A549 (cell line): ENCODE data around the gene CCR3. TPM values are rescaled to one million over a fixed set of nuclear protein-coding genes. Genes with fewer than 3 reads are reported as not detected.

Experiments used
- ATAC-seq, 2 experiments: fragments of 200-7000 bp in 1 of 2; fragments of >200 bp in 1 of 2; cut with Nextera tagmentation in 1 of 2; cut with Tn5 transposase in 1 of 2; 3 replicates each; pipeline versions ENCODE4 v1.8.0 to v1.9.1; 2018 to 2020; ENCODE audit warnings: mild to moderate bottlenecking in 1 of 2, moderate library complexity in 1 of 2
- CTCF ChIA-PET: fragments of 300-600 bp; sonication (Branson Sonifier 250); formaldehyde crosslinking; extraction: SDS; loops from one replicate; lab custom pipeline; 2021; ENCODE audit warnings: antibody characterized with exemption, inconsistent platforms; lab: Yijun Ruan, JAX
- POLR2A ChIA-PET: fragments of 350-600 bp; formaldehyde crosslinking; extraction: SDS; loops from one replicate; lab custom pipeline; 2021; ENCODE audit warnings: antibody characterized with exemption, inconsistent platforms; lab: Yijun Ruan, JAX
- DNase-seq, 2 experiments: peaks; one replicate each; pipeline versions ENCODE4 v3.0.0 to v3.0.0-alpha.2; 2011 to 2016; ENCODE audit warnings: low read depth in 1 of 2, low spot score in 1 of 2
- FAIRE-seq: peaks from 2 replicates; lab custom pipeline; 2011; peaks lifted over from hg19 to GRCh38; lab: Jason Lieb, UNC
- H3K27ac ChIP-seq, 2 experiments: fragments of >200 bp; sonication (Bioruptor Twin); formaldehyde crosslinking; 3 replicates each; pipeline ENCODE4 v1.5.1; 2016 to 2017
- H3K4me1 ChIP-seq: fragments of >200 bp; sonication (Bioruptor Twin); formaldehyde crosslinking; 3 replicates; pipeline ENCODE4 v1.6.1; 2016
- H3K4me2 ChIP-seq: fragments of >200 bp; sonication (Bioruptor Twin); formaldehyde crosslinking; 3 replicates; pipeline ENCODE4 v1.6.1; 2016
- H3K4me3 ChIP-seq: fragments of >200 bp; sonication (Bioruptor Twin); formaldehyde crosslinking; 3 replicates; pipeline ENCODE4 v1.5.1; 2016
- H3K9me3 ChIP-seq: fragments of >200 bp; sonication (Bioruptor Twin); formaldehyde crosslinking; 3 replicates; pipeline ENCODE4 v1.6.1; 2016
- BCL3 ChIP-seq: fragments of >200 bp; sonication (Bioruptor Twin); formaldehyde crosslinking; IDR thresholded peaks from 3 replicates; pipeline ENCODE4 v1.6.1; 2016
- BHLHE40 ChIP-seq: IDR thresholded peaks from 2 replicates; pipeline ENCODE4 v1.6.1; 2012; ENCODE audit warnings: low read depth, low read length, inconsistent platforms
- CEBPB ChIP-seq, 2 experiments: fragments of >200 bp in 1 of 2; sonication (Bioruptor Twin) in 1 of 2; formaldehyde crosslinking in 1 of 2; IDR thresholded peaks; 2 replicates each; pipeline ENCODE4 v1.6.1; 2012 to 2016
- CHD2 ChIP-seq: fragments of 150-350 bp; IDR thresholded peaks from 2 replicates; pipeline ENCODE4 v1.6.1; 2014; ENCODE audit warnings: low read length; ENCODE audit not compliant: partially characterized antibody
- E2F6 ChIP-seq: IDR thresholded peaks from 2 replicates; pipeline ENCODE4 v1.6.1; 2012; ENCODE audit warnings: low read depth, borderline replicate concordance
- EHF ChIP-seq: fragments of 250-450 bp; sonication (Bioruptor Pico); IDR thresholded peaks from 2 replicates; pipeline ENCODE4 v1.5.0; 2020; ENCODE audit warnings: mild to moderate bottlenecking
- EP300 ChIP-seq, 2 experiments: fragments of >200 bp; sonication (Bioruptor Twin); formaldehyde crosslinking; IDR thresholded peaks; 2 replicates in 1 of 2; 3 replicates in 1 of 2; pipeline ENCODE4 v1.6.1; 2016 to 2017
- FOSL2 ChIP-seq, 2 experiments: fragments of 450-650 bp in 1 of 2; fragments of >200 bp in 1 of 2; sonication (Bioruptor Twin) in 1 of 2; formaldehyde crosslinking; IDR thresholded peaks; 2 replicates each; pipeline versions ENCODE4 v1.5.0 to v1.6.1; 2016 to 2020; ENCODE audit warnings: mild to moderate bottlenecking in 1 of 2, moderate library complexity in 1 of 2
- HDAC2 ChIP-seq: fragments of 200-600 bp; sonication (generic); IDR thresholded peaks from 2 replicates; pipeline ENCODE4 v1.6.1; 2016
- HEYL ChIP-seq: fragments of 250-450 bp; sonication (Bioruptor Pico); IDR thresholded peaks from 2 replicates; pipeline ENCODE4 v1.8.0; 2021; ENCODE audit warnings: mild to moderate bottlenecking, moderate library complexity
- HOXA7 ChIP-seq: fragments of 250-450 bp; sonication (Bioruptor Pico); IDR thresholded peaks from 2 replicates; pipeline ENCODE4 v1.5.0; 2020; ENCODE audit warnings: mild to moderate bottlenecking, moderate library complexity
- HOXB13 ChIP-seq: fragments of 250-450 bp; sonication (Bioruptor Pico); IDR thresholded peaks from 2 replicates; pipeline ENCODE4 v1.5.0; 2020; ENCODE audit warnings: low read depth, mild to moderate bottlenecking, moderate library complexity
- JUN ChIP-seq, 2 experiments: fragments of >200 bp; sonication (Bioruptor Twin); formaldehyde crosslinking; IDR thresholded peaks; 2 replicates in 1 of 2; 3 replicates in 1 of 2; pipeline ENCODE4 v1.6.1; 2016 to 2017
- KDM1A ChIP-seq: fragments of 200-600 bp; sonication (generic); IDR thresholded peaks from 2 replicates; pipeline ENCODE4 v1.6.1; 2016; ENCODE audit warnings: low read depth, mild to moderate bottlenecking
- MAFK ChIP-seq: fragments of 450-650 bp; IDR thresholded peaks from 2 replicates; pipeline ENCODE4 v1.6.1; 2014; ENCODE audit not compliant: partially characterized antibody
- MYC ChIP-seq: IDR thresholded peaks from 2 replicates; pipeline ENCODE4 v1.6.1; 2012; ENCODE audit warnings: mild to moderate bottlenecking, inconsistent platforms, low read length, improper control_type of control experiment, borderline replicate concordance
- NFE2L2 ChIP-seq: fragments of 150-350 bp; conservative IDR thresholded peaks from 2 replicates; pipeline ENCODE4 v1.6.1; 2014; ENCODE audit warnings: low read length
- NR3C1 ChIP-seq: fragments of >200 bp; sonication (Bioruptor Twin); formaldehyde crosslinking; IDR thresholded peaks from 3 replicates; pipeline ENCODE4 v1.6.1; 2017
- PHF8 ChIP-seq: fragments of 200-600 bp; sonication (generic); IDR thresholded peaks from 2 replicates; pipeline ENCODE4 v1.6.1; 2016; ENCODE audit warnings: low read depth, mild to moderate bottlenecking, antibody characterized with exemption, moderate library complexity, borderline replicate concordance
- RARB ChIP-seq: fragments of 250-450 bp; sonication (Bioruptor Pico); IDR thresholded peaks from 2 replicates; pipeline ENCODE4 v1.8.0; 2021; ENCODE audit warnings: mild to moderate bottlenecking, moderate library complexity
- RFX5 ChIP-seq: fragments of 450-650 bp; IDR thresholded peaks from 2 replicates; pipeline ENCODE4 v1.7.1; 2014; ENCODE audit warnings: antibody characterized with exemption, mild to moderate bottlenecking, moderate library complexity
- RNF2 ChIP-seq: fragments of 200-600 bp; sonication (generic); IDR thresholded peaks from 2 replicates; pipeline ENCODE4 v1.6.1; 2016; ENCODE audit warnings: low read depth, mild to moderate bottlenecking, antibody characterized with exemption, moderate library complexity, borderline replicate concordance
- SMC3 ChIP-seq: fragments of >200 bp; sonication (Bioruptor Twin); formaldehyde crosslinking; IDR thresholded peaks from 3 replicates; pipeline ENCODE4 v1.6.1; 2018; ENCODE audit warnings: inconsistent platforms
- SREBF2 ChIP-seq: fragments of 450-650 bp; IDR thresholded peaks from 2 replicates; pipeline ENCODE4 v1.6.1; 2014; ENCODE audit warnings: mild to moderate bottlenecking, moderate library complexity
- TFCP2L1 ChIP-seq: fragments of 250-450 bp; sonication (Bioruptor Pico); IDR thresholded peaks from 2 replicates; pipeline ENCODE4 v1.5.0; 2021; ENCODE audit warnings: mild to moderate bottlenecking
- ZC3H11A ChIP-seq: fragments of 450-650 bp; IDR thresholded peaks from 2 replicates; pipeline ENCODE4 v1.6.1; 2014; ENCODE audit warnings: antibody characterized with exemption, mild to moderate bottlenecking
- ZSCAN20 ChIP-seq: fragments of 250-450 bp; sonication (Bioruptor Pico); IDR thresholded peaks from 2 replicates; pipeline ENCODE4 v1.8.0; 2022; ENCODE audit warnings: mild to moderate bottlenecking, moderate library complexity
- WGBS: methylation state at CpG from one replicate; pipeline ENCODE4 v1.1.6; 2017; ENCODE audit errors: missing lambda C conversion rate; 5-methylcytosine and 5-hydroxymethylcytosine counted together
- polyA plus RNA-seq, 4 experiments: library from polyadenylated mRNA; depleted of rRNA in 3 of 4; stranded (reverse); fragments of >200 nt; fragmentation: RNase III in 1 of 4; extraction: RNeasy Plus Mini Kit Qiagen cat#74134 plus additional on column Dnase treatment in 1 of 4; gene quantifications; 2 replicates in 3 of 4; 3 replicates in 1 of 4; pipeline ENCODE4 v1.2.3, GENCODE V29; 2011 to 2017
- TF ChIP-seq, protein P1 (sequence below): fragments of 250-450 bp; sonication (Bioruptor Pico); IDR thresholded peaks from 2 replicates; pipeline ENCODE4 v1.5.0; 2021; ENCODE audit warnings: mild to moderate bottlenecking, moderate library complexity, borderline replicate concordance
- TF ChIP-seq, protein P2 (sequence below): fragments of >200 bp; sonication (Bioruptor Twin); formaldehyde crosslinking; IDR thresholded peaks from 3 replicates; pipeline ENCODE4 v1.5.1; 2016

Gene CCR3
- polyA plus RNA-seq, 2 of the 4 experiments (the other 2 are of a cell fraction): not detected

- TF ChIP-seq PHF8: no peak
- TF ChIP-seq, all 56 proteins: peak for 0
Measured at GRCh38 chr3:46238386-46238785, 3.9 kb upstream of the CCR3 start (continued).

DNA sequence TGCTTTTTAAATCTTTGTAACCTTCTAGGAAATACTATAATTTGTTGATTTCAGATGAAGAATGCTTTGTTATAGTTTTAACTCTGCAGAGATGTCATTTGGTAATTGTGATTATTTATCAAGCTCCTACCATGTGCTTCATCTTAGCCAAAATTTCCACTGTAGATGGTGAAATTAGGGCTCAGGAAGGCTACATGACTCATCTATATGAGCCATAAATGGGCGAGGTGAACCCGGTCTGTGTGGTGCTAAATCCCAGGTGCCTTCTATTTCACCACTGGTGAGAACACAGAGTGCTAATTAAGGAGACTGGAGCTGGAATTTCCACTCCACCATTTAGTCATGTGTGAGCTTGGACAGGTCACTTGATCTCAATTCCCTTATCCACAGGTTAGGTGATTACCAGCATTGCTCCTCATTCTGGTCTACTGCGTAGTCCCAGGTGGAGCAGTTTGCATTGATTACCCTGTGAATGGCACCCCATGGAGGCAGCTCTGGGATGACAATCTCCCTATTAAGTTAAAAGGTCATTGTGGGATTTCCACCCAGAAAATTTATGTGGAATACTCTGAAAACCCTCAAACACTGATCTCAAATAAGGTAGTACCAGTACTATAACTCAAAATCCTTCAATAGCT is 2.8 kb upstream of the CCR3 start:
- no peaks in the 10 kb centered on the region for H3K9me3 ChIP-seq
- no peak overlapping the region for H3K4me2 ChIP-seq
- no peak overlapping the region for H3K4me3 ChIP-seq
- H3K4me1 ChIP-seq: no peaks in the 10 kb centered on the region
- TF ChIP-seq EHF: no peak
- no peak for TF ChIP-seq HOXB13 (CRISPR knock-in tag)
- TF ChIP-seq CEBPB (IDR thresholded peaks at IDR 0.05): no peak
- no peak for TF ChIP-seq BCL3
- TF ChIP-seq ZC3H11A: no peak
- no peak for TF ChIP-seq HOXA7 (CRISPR knock-in tag)
- TF ChIP-seq, protein P1, sequence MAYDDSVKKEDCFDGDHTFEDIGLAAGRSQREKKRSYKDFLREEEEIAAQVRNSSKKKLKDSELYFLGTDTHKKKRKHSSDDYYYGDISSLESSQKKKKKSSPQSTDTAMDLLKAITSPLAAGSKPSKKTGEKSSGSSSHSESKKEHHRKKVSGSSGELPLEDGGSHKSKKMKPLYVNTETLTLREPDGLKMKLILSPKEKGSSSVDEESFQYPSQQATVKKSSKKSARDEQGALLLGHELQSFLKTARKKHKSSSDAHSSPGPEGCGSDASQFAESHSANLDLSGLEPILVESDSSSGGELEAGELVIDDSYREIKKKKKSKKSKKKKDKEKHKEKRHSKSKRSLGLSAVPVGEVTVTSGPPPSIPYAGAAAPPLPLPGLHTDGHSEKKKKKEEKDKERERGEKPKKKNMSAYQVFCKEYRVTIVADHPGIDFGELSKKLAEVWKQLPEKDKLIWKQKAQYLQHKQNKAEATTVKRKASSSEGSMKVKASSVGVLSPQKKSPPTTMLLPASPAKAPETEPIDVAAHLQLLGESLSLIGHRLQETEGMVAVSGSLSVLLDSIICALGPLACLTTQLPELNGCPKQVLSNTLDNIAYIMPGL: no peak
- no peak for TF ChIP-seq JUN (IDR thresholded peaks at IDR 0.05)
- TF ChIP-seq SREBF2: no peak
- TF ChIP-seq TFCP2L1 (CRISPR knock-in tag): no peak
- no peak for TF ChIP-seq NFE2L2
- ATAC-seq: no peak
- no peak overlapping the region for H3K27ac ChIP-seq
- no peak for FAIRE-seq
- CTCF ChIA-PET: no interaction called here
- POLR2A ChIA-PET: no interaction called here
- no peak for DNase-seq
- WGBS: 10% methylated on average over 3 of the region's 3 CpGs

DNA sequence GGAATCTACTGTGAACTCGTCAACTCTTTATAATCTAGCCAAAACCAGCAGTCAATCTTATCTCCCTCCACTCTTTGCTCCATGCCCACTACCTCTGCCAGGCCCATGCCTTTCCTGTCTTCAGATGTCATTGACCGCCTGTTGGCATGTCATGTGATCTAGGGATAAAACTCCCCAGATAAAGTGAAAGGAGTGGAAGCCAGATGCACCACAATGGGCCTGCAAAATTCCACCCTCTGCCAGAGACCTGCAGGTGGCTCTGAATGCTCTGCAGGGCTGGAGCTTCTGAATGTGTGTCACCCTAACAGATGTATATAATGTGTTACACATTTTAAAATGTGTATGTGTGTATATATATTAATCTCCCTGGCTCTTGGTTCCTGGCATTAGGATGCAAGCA is 2.3 kb upstream of the CCR3 start:
- no peak for FAIRE-seq
- H3K4me2 ChIP-seq: no peak overlapping the region

More for the DNA sequence above, 2.3 kb upstream of the CCR3 start:
- no peak for TF ChIP-seq RFX5
- no peak for TF ChIP-seq TFCP2L1 (CRISPR knock-in tag)
- TF ChIP-seq, protein P2, sequence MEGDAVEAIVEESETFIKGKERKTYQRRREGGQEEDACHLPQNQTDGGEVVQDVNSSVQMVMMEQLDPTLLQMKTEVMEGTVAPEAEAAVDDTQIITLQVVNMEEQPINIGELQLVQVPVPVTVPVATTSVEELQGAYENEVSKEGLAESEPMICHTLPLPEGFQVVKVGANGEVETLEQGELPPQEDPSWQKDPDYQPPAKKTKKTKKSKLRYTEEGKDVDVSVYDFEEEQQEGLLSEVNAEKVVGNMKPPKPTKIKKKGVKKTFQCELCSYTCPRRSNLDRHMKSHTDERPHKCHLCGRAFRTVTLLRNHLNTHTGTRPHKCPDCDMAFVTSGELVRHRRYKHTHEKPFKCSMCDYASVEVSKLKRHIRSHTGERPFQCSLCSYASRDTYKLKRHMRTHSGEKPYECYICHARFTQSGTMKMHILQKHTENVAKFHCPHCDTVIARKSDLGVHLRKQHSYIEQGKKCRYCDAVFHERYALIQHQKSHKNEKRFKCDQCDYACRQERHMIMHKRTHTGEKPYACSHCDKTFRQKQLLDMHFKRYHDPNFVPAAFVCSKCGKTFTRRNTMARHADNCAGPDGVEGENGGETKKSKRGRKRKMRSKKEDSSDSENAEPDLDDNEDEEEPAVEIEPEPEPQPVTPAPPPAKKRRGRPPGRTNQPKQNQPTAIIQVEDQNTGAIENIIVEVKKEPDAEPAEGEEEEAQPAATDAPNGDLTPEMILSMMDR: no peak
- no peak for TF ChIP-seq E2F6
- TF ChIP-seq FOSL2 (IDR thresholded peaks at IDR 0.05): no peak
- no peak for TF ChIP-seq FOSL2 (CRISPR knock-in tag; IDR thresholded peaks at IDR 0.05)
- TF ChIP-seq RARB (CRISPR knock-in tag): no peak
- TF ChIP-seq PHF8: no peak
- TF ChIP-seq BHLHE40: no peak
- no peak for TF ChIP-seq ZSCAN20 (CRISPR knock-in tag)
- no peak for TF ChIP-seq HEYL (CRISPR knock-in tag)
- no peak for TF ChIP-seq HDAC2
- TF ChIP-seq CHD2: no peak
- no peak for TF ChIP-seq SMC3
- no peak for TF ChIP-seq JUN (IDR thresholded peaks at IDR 0.05)
- TF ChIP-seq MAFK: no peak
- no peak for TF ChIP-seq EP300 (IDR thresholded peaks at IDR 0.05)
- no peak for TF ChIP-seq NR3C1
- TF ChIP-seq KDM1A: no peak
- no peak for TF ChIP-seq MYC
- no peak for TF ChIP-seq RNF2
- DNase-seq (no peak), ATAC-seq (no peak)
- Histone ChIP-seq H3K9me3 (no peaks in the 10 kb centered on the region), H3K4me3 (no peak overlapping the region), H3K27ac (no peak overlapping the region), H3K4me1 (no peaks in the 10 kb centered on the region)
- POLR2A ChIA-PET: no interaction called here
- CTCF ChIA-PET: no interaction called here
- WGBS: 3% methylated on average over 2 of the region's 2 CpGs
